Stimulated activated CD8-positive, alpha-beta memory T cell treated with anti-CD3 and anti-CD28 coated beads, Interleukin-7, amount 100 ng/mL, for 1 hour (primary cell): ENCODE data around the gene TBC1D16.
A peak's percentile ranks its signal among the peaks of the same experiment; 100 is the strongest.

Experiments used
- DNase-seq, 2 donors: peaks; one replicate each; pipeline ENCODE4 v3.0.0-alpha.2; 2020; ENCODE audit warnings: low read depth in 2 of 2

The TBC1D16 gene, protein sequence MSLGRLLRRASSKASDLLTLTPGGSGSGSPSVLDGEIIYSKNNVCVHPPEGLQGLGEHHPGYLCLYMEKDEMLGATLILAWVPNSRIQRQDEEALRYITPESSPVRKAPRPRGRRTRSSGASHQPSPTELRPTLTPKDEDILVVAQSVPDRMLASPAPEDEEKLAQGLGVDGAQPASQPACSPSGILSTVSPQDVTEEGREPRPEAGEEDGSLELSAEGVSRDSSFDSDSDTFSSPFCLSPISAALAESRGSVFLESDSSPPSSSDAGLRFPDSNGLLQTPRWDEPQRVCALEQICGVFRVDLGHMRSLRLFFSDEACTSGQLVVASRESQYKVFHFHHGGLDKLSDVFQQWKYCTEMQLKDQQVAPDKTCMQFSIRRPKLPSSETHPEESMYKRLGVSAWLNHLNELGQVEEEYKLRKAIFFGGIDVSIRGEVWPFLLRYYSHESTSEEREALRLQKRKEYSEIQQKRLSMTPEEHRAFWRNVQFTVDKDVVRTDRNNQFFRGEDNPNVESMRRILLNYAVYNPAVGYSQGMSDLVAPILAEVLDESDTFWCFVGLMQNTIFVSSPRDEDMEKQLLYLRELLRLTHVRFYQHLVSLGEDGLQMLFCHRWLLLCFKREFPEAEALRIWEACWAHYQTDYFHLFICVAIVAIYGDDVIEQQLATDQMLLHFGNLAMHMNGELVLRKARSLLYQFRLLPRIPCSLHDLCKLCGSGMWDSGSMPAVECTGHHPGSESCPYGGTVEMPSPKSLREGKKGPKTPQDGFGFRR

DNA sequence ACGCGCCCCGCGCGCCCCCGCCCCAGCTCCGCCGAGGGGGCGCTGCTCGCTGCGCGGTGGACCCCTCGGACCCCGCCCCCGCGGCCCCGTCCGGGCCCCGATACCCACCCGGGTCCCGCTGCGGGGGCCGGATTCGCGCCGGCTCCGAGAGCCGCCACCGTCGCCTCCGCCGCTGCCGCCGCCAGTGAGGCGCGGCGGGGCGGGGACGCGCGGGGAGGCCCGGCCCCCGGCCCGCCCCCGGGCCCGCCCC, at the start of gene TBC1D16:
Gene TBC1D16 (minus strand): TSS at position 186 of the 250 bp plus-strand sequence. CDS start 22,325 bp downstream, outside the sequence.
- DNase-seq = no peak

DNA sequence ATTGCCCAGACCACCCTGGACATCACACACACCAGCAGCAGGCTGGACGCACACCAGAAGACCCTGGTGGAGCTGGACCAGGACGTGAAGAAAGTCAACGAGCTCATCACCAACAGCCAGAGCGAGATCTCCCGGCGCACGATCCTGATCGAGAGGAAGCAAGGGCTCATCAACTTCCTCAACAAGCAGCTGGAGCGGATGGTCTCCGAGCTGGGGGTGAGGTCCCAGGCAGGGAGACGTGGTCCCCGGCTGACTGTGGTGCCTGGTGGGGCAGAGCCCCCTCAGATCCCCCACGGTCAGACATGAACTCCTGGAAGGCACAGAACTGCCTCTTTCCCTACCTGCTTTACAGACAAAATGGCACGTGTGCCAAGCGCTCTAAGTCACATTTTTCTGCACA, 49.1 kb upstream of the TBC1D16 start:
- DNase-seq = no peak

DNA sequence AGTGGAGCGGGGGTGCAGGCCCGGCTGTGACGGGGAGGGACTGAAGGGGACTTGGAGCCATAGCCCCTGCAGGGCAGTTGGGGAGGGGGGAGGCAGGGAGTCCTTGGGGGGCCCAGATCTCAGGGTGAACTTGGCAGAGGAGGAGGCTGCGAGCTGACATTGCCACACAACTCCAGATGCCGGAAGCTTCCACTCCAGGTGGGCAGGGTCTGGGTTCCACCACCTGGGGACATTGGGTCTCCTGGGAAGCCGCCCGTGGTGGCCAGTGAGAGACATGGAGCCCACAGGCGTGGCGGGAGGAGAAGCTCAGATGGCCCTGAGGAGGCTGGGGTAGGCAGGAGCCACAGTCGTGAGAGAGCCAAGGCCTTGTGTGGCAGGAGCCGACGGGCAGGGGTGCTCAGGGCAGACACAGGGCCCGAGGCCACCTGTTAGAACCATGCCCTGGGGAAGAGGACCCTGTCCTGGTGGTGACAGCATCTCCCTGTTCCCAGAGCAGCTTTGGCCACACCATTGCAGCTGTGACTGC, 47.5 kb upstream of the TBC1D16 start:
- DNase-seq = no peak

DNA sequence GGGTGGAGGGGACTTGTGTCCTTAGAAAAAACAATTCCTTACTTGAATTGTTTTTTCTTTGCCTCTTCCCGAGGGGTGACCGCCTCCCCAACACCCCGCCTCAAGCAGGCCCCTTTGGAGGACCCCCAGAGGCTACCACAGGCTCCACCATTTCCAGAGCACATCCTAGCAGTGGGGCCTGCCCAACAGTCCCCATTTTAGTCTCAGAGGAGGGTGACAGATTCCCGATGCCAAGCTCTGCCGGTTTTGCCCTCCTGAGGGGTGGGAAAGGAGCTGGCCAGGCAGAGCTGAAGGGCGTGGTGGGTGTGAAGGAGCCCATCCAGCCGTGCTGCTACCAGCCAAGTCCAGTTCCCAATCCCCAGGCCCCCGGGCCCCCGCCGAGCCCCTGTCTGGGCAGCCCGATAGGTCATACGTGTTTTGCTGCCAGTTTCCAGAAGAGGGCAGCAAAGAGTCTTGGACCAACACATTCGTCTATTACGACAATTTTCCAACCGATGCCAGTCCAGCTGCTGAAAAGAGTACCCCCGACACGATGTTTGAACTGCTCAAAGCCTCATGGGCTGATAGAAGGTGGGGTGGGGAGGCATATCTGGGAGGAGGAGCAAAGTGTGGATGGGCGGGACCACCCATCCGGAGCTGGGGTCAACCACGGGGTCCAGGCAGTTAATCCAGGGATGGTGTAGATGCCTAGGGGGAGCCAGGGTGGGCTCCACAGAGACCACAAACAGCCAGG, 46.9 kb upstream of the TBC1D16 start:
- peak; percentile 22 to 30 for DNase-seq

DNA sequence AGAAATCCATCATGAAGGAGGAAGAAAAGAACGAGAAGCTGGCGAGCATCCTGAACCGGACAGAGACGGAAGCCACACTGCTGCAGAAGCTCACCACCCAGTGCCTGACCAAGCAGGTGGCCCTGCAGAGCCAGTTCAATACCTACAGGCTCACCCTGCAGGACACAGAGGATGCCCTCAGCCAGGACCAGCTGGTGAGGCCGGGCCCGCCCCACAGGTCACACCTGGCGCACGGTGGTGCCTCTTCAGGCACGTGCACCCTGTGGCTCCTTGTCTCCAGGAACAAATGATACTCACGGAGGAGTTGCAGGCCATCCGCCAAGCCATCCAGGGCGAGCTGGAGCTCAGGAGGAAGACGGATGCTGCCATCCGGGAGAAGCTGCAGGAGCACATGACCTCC, 45.9 kb upstream of the TBC1D16 start:
- no peak for DNase-seq

DNA sequence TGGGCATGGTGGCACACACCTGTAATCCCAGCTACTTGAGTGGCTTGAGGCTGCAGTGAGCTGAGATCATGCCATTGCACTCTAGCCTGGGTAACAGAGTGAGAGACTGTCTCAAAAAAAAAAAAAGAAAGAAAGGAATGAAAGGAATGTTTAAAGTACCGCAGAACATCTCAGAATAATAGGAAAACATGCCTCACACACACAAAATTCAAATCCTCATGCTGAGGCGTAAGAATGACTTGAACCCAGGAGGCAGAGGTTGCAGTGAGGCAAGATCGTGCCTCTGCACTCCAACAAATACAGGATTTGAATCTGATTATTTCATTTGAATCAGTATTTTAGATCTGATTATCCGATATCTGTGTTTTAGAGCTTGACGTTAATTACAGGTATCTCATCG, 44.4 kb upstream of the TBC1D16 start:
- no peak for DNase-seq

DNA sequence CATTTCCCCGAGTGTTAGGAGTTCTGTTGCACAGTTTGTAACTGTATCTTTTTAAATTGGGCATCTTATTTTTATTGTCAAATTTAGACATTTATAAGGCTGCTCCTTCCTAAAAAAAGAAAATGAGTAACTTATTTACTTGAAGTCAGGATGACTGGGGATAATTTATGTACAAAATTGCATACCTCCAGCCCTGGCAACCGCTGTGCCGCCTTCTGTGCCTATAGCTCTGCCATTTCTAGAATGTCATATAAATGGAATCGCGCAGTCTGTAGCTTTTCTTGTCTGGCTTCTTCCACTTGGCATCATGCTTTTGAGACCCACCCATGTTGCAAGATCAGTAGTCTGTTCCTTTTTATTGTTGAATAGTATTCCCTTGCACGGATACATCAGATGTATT, 36.7 kb upstream of the TBC1D16 start:
- DNase-seq = no peak

DNA sequence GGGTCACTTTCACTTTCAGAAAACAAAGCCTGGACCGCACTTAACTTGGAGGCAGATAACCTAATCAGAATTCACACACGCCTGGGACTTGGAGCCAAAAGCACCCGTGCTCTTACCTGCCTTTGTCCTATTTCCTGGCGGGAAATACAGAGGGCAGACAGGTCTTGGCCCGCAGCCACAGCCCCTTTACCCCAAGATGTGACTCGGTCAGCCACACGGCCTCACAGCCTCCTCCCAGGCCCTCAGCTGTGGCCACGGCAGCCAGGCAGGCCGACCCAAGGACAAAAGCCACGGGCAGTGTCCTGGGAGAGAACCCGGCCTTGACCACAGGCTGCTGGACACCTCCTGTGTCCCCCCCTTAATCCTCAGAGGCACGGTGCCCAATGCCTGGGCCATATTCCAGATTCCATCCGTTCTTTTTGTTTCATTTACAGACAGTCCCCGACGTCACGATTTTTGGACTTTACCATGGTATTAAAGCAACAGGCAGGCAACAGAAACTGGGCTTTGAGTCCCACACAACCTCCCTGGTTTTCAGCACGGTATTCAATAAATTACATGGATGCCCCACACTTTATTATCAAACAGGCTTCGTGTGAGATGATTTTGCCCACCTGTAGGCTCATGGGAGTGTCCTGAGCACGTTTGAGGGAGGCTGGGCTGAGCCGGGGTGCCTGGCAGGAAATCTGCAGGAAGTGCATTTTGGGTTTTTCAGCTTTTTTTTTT, 35.6 kb upstream of the TBC1D16 start:
- no peak for DNase-seq

DNA sequence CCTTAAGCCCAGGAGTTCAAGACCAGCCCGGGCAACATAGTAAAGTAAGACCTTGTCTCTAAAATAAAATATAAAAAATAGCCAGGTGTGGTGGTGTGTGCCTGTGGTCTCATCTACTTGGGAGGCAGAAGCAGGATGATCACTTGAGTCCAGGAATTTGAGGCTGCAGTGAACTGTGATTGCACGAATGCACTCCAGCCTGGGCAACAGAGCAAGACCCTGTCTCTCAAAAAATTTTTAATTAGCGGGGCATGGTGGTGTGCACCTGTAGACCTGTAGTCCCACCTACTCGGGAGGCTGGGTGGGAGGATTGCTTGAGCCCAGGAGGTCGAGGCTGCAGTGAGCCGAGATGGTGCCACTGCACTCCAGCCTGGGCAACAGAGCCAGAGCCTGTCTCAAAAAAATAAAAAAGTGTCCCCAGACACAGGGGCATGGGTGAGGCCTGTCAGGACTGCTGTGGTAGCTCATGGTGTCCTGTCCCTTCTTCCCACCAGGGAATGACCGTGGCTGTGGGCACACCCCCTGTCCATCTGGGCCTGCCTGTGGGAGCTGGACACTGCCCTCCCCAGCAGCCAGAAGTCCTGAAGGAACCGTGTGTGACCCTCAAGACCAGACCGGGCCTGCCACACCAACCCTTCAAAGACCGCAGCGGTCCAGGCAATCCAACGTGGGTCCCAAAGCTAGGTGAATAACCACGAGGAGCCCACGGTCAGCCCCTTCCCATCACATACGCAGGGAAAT, 34.9 kb upstream of the TBC1D16 start:
- no peak for DNase-seq

DNA sequence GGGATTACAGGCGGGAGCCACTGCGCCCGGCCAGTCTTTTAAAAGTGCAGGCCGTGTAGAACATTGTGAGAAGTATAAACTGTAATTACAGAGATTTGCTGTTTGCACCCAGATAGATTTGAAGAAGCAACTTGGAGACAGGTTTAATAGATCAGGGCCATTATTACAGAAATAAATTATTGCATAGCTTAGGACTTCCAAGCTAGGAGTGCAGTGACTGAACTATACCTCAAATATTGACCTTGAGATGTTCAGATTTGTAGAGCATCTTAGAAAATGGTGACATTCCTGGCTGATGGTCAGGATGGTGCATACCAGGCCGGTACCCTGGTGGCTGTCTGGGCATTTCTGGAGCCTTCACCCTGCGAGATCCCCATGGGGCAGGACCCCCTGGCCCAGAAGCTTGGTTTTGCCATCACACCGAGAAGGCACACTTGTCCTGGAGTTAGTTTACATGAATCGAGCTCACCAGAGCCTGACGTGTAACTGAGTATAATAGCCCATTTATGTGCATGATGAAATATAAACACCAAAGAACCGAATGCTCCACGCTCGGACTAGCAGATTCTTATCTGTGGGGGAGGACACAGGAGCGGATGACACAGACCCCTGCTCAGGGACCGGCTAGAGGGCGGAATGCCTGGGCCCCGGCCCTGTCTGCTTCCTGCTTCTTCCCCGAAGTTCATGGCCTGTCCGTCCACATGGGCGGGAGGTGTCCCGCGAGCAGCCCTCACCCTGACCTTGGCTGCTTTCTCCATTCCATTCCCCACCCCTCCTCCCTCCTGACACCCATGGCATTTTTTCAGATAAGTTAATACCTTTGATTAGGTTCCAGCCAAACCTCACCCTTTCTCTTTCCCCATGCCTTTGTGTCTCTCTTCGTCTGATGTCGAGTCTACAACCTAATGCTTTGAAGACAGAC, 32.9 kb upstream of the TBC1D16 start:
- no peak for DNase-seq

DNA sequence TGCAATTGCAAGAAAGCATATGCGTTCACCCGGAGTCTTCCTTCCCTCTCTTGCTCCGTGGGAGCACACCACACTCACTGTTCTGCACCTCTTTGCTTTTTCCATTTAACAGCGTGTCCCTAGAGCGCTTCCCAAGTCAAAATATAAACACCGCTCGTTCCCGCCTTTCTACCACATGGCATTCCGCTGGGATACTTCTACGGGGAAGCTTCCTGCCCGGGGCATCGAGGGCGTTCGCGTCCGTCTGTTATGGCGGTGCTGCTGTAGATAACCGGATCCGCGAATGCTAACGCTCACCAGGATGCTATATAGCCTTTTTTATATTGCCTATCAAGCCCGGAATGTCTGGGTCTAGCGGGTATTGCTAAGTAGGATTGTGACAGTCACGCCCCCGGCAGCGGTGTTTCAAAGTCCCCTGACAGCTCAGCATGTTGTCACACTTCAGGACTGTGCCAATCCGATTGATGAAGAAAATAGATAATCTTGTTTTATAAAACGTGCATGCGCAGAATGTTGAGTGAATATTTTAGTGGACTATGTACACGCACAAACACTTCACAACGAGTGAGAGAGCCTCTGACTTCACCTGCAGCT, 31.8 kb upstream of the TBC1D16 start:
- DNase-seq = no peak

DNA sequence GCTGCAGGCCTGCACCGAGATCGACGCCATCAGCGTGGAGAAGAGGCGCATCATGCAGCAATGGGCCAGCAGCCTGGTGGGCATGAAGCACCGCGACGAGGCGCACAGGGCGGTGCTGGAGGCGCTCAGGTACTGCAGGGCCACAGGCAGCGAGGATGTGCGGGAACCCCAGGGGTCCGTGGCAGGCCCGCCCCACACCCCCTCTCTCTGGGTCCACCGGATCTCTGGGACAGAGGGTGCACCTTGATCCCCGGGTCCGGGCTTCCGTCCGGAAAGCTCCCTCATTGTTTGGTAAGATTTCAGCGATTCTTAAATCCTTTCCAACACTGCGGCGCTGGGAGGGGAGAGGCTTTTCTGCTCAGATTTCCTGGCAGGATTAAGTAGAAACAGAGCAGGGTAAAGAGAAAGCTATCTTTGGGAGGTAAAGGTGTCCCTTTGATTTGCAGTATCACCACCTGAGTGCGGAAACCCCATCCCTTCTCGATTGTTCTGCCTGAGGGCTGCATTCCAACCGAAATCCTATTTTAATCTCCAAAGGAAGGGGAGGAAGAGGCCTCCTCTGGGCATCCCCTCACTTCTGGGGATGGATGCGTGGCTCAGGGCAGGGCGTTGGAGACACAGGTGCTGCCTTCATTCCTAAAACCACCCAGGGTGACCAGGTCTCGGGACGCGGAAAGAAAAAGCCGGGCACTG, 30.0 kb upstream of the TBC1D16 start:
- no peak for DNase-seq

DNA sequence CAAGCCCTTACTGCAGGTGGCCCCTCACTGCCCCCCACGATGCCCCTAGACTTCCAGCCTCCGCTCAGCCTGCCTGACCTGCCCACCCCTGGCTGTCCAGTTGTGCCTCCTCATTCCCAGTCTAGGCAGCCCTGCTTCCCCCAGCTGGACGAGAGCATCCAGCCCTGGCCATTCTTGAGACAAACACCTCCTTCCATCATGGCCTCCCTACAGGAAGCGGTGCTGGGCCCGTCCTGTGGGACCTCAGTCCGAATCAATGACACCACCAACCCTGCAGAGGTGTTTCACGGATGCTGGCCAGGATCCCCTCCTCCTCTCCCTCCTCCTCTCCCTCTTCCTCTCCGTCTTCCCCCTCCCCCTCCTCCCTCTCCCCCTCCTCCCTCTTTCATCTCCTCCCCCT, 29.0 kb upstream of the TBC1D16 start:
- DNase-seq = no peak

DNA sequence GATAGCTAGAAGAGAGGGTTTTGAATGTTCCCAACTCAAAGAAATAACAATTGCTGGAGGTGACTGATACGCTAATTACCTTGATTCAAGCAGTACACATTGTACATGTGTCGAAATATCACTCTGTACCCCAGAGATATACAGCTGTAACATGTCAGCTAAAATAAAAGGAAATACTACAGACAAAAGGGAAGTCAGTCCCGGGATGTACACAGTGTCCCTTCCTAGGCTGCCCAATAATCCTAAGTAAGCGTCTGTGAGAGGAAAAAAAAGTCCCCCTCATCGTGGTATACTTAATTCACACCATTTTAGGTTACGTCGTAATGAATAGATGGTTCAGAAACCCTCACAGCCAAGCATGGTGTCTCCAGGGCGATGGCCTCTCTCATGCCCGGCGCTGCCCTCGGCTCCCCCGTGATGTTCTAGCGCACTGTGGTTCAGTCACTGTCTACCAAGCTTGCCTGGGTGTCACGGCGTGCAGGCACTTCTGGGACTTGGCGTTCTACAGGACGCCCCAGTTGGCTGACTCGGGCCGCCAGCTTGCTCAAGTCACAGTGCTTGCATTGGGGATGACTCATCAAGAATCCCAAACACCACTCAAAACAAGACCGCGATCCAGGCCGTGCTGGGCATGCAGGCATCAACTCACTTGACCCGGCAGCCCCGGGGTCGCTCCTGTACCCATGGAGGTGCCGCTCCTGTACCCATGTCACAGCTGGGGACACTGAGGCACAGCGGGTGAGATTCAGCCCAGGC, 28.3 kb upstream of the TBC1D16 start:
- DNase-seq = no peak

DNA sequence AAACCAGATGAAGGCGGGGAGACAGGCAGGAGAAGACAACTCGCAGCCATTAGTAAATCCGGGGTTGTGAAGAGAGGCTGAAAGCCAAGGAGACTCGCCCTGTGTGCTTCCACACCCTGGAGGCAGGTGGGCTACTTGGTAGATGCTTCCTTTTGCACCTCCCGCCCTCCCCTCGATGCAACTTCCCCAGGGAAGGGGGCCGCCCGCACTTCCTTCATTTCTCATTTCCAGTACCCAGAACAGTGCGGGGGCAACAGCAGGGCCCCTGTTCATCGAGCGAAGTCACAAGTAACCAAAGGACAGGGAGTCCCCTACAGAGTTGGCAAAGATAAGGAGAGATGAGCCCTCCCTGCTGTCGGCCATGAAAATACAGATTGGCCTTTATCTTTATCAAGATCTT, 25.7 kb upstream of the TBC1D16 start:
- DNase-seq = no peak

DNA sequence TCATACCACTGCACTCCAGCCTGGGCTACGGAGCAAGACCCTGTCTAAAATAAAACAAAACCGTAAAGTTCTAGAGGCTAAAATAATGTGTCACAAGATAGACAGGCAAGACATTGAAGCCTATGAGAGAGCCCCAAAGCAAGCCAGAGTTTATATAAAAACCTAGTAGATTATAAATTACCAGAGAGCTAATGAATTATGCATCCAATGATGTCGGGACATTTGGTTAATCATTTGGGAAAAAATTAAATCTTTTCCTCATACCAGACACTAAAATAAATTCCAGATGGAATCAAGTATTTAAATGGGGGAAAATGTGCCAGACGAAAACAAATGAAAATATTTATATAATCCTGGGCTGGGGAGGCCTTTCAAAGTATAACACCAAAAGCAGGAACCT, 25.0 kb upstream of the TBC1D16 start:
- no peak for DNase-seq

DNA sequence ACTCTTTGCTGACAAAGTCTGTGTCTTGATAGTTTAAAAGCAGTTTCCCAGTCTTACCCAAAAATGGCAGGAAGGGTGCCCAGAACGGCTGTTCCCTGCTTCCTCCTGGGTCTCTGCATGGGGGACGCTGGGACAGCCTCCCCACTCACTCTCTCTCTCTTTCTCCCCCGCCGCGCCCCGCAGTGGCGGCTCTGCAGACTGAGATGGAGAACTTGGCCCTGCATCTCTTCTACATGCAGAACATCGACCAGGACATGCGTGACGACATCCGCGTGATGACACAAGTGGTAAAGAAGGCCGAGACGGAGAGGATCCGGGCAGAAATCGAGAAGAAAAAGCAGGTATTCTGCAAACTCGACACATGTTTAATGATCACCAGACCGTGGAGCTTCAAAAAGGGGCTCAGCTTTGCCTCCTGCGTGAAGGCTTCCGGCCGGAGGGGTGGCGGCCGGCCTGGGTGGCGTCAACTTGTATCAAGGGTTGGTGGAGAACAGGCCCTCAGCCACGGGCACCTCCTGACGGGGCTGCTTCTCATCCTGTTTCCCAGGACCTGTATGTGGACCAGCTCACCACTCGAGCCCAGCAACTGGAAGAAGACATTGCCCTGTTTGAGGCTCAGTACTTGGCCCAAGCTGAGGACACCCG, 22.8 kb upstream of the TBC1D16 start:
- no peak for DNase-seq

DNA sequence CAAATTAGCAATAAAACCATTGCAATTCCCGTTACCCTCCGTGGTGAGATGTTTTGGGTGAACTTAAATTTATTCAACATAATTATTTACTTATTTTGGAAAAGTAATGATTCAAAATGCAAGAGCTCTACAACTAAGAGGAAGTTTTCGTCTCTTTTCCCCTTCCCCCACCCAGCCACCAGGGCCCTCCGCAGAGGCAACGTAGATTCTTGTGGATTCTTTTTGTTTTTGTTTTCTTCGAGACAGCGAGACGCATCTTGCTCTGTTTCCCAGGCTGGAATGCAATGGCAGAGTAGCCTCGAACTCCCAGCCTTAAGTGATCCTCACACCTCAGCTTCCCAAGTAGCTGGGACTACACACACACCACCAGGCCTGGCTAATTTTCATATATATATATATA, 19.9 kb upstream of the TBC1D16 start:
- no peak for DNase-seq
